Thoracic aorta (tissue), 2 donors: ENCODE data around the gene CSF3. TPM values are rescaled to one million over a fixed set of nuclear protein-coding genes. Genes with fewer than 3 reads are reported as not detected.
A peak's percentile ranks its signal among the peaks of the same experiment; 100 is the strongest.

Experiments
- ATAC-seq: fragments of 150-250 bp; one replicate; pipeline ENCODE4 v1.8.0; 2017; ENCODE audit warnings: low read depth; ENCODE audit not compliant: insufficient number of reproducible peaks, low FRiP score
- DNase-seq: peaks from one replicate; pipeline ENCODE4 v3.0.0-alpha.2; 2020; ENCODE audit warnings: low spot score
- H3K27ac ChIP-seq, 2 donors: fragments of 200-600 bp; sonication (generic); 1 replicate in 1 of 2; 2 replicates in 1 of 2; pipeline ENCODE4 v1.5.1; 2016; ENCODE audit warnings: mild to moderate bottlenecking in 2 of 2, moderate library complexity in 2 of 2
- H3K27me3 ChIP-seq: fragments of 200-600 bp; sonication (generic); replicated peaks from 2 replicates; pipeline ENCODE4 v1.6.0; 2016; ENCODE audit warnings: mild to moderate bottlenecking; ENCODE audit not compliant: insufficient read depth
- H3K36me3 ChIP-seq: fragments of 200-600 bp; sonication (generic); one replicate; pipeline ENCODE4 v1.5.1; 2016
- H3K4me1 ChIP-seq, 2 donors: fragments of 200-600 bp; sonication (generic); 1 replicate in 1 of 2; 2 replicates in 1 of 2; pipeline versions ENCODE4 v1.5.1 to v1.6.0; 2016; ENCODE audit warnings: low read depth in 2 of 2, mild to moderate bottlenecking in 1 of 2; ENCODE audit not compliant: control insufficient read depth in 1 of 2
- H3K4me3 ChIP-seq: fragments of 200-600 bp; sonication (generic); 2 replicates; pipeline ENCODE4 v1.5.1; 2016; ENCODE audit warnings: mild to moderate bottlenecking
- H3K9me3 ChIP-seq: fragments of 200-600 bp; sonication (generic); 2 replicates; pipeline ENCODE4 v1.5.1; 2016
- CTCF ChIP-seq: fragments of 200-600 bp; sonication (generic); IDR thresholded peaks from one replicate; pipeline ENCODE4 v1.5.1; 2019; ENCODE audit warnings: antibody characterized with exemption
- total RNA-seq, 2 donors: library from RNA; depleted of rRNA; stranded (reverse); fragments of >200 nt; gene quantifications; one replicate each; pipeline versions ENCODE4 v1.1.0 to v1.2.3, GENCODE V29; 2016

CSF3 gene
- total RNA-seq, 2 donors from 2014 or later = 43.2 TPM; not detected in 1

- H3K9me3 ChIP-seq = no peaks in the 10 kb centered on the region
- no peak overlapping the region for H3K27ac ChIP-seq
- H3K4me3 ChIP-seq = no peak overlapping the region
- no peaks in the 10 kb centered on the region for H3K27me3 ChIP-seq
- no peak for TF ChIP-seq CTCF
- DNase-seq (no peak), ATAC-seq (no peak)
- peaks cover 15% of the 10 kb centered on the region for H3K36me3 ChIP-seq
- peaks cover 7 to 60% of the 10 kb centered on the region in 2 donors for H3K4me1 ChIP-seq
Measured at GRCh38 chr17:40020146-40020545, 4.9 kb downstream of the CSF3 start.

DNA sequence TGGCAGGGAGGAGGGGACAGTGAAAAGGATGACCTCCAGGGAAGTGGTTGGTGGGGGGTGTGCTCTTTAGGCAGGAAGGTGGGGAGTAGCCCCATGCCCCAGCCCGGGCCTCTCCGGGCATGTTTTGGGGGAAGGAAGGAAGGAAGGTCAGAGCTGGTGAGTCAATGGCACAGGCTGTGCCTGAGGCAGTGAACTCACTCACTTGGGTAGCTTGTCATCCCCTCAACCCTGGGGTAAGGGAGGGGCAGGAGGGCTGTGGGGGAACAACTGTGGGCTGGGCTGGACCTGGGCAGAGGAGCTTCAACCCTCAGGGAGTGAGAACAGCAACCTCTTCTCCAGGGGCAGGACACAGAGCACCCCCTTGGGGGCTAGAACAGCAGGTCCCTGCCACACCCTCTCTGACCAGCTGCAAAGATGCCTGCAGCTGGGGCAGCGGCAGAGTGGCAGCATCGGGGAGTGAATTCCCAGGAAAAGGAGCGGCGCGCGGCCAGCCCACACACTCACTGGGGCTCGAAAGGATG lies 6.3 kb downstream of the CSF3 start:
- Histone ChIP-seq H3K4me3 (no peak overlapping the region), H3K4me1 (peaks cover 7 to 60% of the 10 kb centered on the region in 2 donors), H3K36me3 (peaks cover 20% of the 10 kb centered on the region), H3K9me3 (no peaks in the 10 kb centered on the region), H3K27ac (peak overlapping the region; percentile 29 to 31), H3K27me3 (no peaks in the 10 kb centered on the region)
- DNase-seq (no peak), ATAC-seq (no peak)
- no peak for TF ChIP-seq CTCF

GRCh38 chr17:40022497-40022896 lies 7.3 kb downstream of the CSF3 start:
- DNase-seq (no peak), ATAC-seq (no peak)
- Histone ChIP-seq H3K4me1 (peaks cover 7 to 61% of the 10 kb centered on the region in 2 donors), H3K4me3 (no peak overlapping the region), H3K36me3 (peaks cover 20% of the 10 kb centered on the region), H3K27me3 (no peaks in the 10 kb centered on the region), H3K27ac (no peak overlapping the region), H3K9me3 (no peaks in the 10 kb centered on the region)
- no peak for TF ChIP-seq CTCF

GRCh38 chr17:40022961-40023541 lies 7.8 kb downstream of the CSF3 start:
- DNase-seq (no peak), ATAC-seq (no peak)
- Histone ChIP-seq H3K27ac (no peak overlapping the region), H3K4me3 (no peak overlapping the region), H3K27me3 (no peaks in the 10 kb centered on the region), H3K9me3 (no peaks in the 10 kb centered on the region), H3K36me3 (peaks cover 20% of the 10 kb centered on the region), H3K4me1 (peaks cover 7 to 56% of the 10 kb centered on the region in 2 donors)
- no peak for TF ChIP-seq CTCF

- Histone ChIP-seq H3K4me1 (peaks cover under 1 to 49% of the 10 kb centered on the region in 2 donors), H3K27me3 (no peaks in the 10 kb centered on the region), H3K36me3 (peaks cover 20% of the 10 kb centered on the region), H3K27ac (no peak overlapping the region), H3K9me3 (no peaks in the 10 kb centered on the region), H3K4me3 (no peak overlapping the region)
- no peak for TF ChIP-seq CTCF
- DNase-seq (no peak), ATAC-seq (no peak)
Measured at GRCh38 chr17:40023590-40024292, 8.5 kb downstream of the CSF3 start.
